ENCODE results near the gene IL12RB2. TPM values are rescaled to one million over a fixed set of nuclear protein-coding genes. Genes with fewer than 3 reads are reported as not detected.
"Not testable (repeated sequence)": the region's sequence is repeated elsewhere in the genome, so short reads cannot be mapped to it uniquely, and the experiment has no call there.

IL12RB2 gene
- total RNA-seq, 4 donors from 2014 or later: 0.64 to 1.1 TPM; not detected in 2

GRCh38 chr1:67393240-67393639, 85.6 kb downstream of the IL12RB2 start:
- TF ChIP-seq POLR2A (IDR thresholded peaks at IDR 0.05) (no peak), CTCF (IDR thresholded peaks at IDR 0.05) (no peak)
- H3K4me3 ChIP-seq: no peak overlapping the region
- no peaks in the 10 kb centered on the region for H3K36me3 ChIP-seq
- H3K9me3 ChIP-seq: no peaks in the 10 kb centered on the region
- DNase-seq: no peak
- no peaks in the 10 kb centered on the region for H3K4me1 ChIP-seq
- intact Hi-C loops (cut with DNase I; ENCODE audit: low total_unique reads): no loop called here
- H3K27me3 ChIP-seq: no peaks in the 10 kb centered on the region
- no peak overlapping the region for H3K27ac ChIP-seq

- intact Hi-C loops (cut with DNase I; ENCODE audit: low total_unique reads): no loop called here
- no peaks in the 10 kb centered on the region for H3K4me1 ChIP-seq
- no peak for DNase-seq
- no peak overlapping the region for H3K4me3 ChIP-seq
- no peak overlapping the region for H3K27ac ChIP-seq
- TF ChIP-seq POLR2A (IDR thresholded peaks at IDR 0.05): no peak
- no peak for TF ChIP-seq CTCF (IDR thresholded peaks at IDR 0.05)
- H3K36me3 ChIP-seq: no peaks in the 10 kb centered on the region
- H3K27me3 ChIP-seq: no peaks in the 10 kb centered on the region
- H3K9me3 ChIP-seq: no peaks in the 10 kb centered on the region
These were observed 86.1 kb downstream of the IL12RB2 start for GRCh38 chr1:67393737-67394136.

- Histone ChIP-seq H3K4me3 (no peak overlapping the region), H3K27me3 (no peaks in the 10 kb centered on the region), H3K36me3 (no peaks in the 10 kb centered on the region), H3K4me1 (no peaks in the 10 kb centered on the region), H3K9me3 (no peaks in the 10 kb centered on the region), H3K27ac (no peak overlapping the region)
- no peak for TF ChIP-seq POLR2A (IDR thresholded peaks at IDR 0.05)
- intact Hi-C loops (cut with DNase I; ENCODE audit: low total_unique reads): no loop called here
- no peak for DNase-seq
These were observed 86.9 kb downstream of the IL12RB2 start for GRCh38 chr1:67394548-67394947.

- intact Hi-C loops (cut with DNase I; ENCODE audit: low total_unique reads): no loop called here
- Histone ChIP-seq H3K9me3 (no peaks in the 10 kb centered on the region), H3K27me3 (no peaks in the 10 kb centered on the region), H3K4me3 (no peak overlapping the region), H3K27ac (no peak overlapping the region), H3K4me1 (no peaks in the 10 kb centered on the region), H3K36me3 (no peaks in the 10 kb centered on the region)
- DNase-seq: no peak
- TF ChIP-seq POLR2A (IDR thresholded peaks at IDR 0.05): no peak
- no peak for TF ChIP-seq CTCF (IDR thresholded peaks at IDR 0.05)
These were observed 91.7 kb downstream of the IL12RB2 start for GRCh38 chr1:67399199-67399993.

GRCh38 chr1:67400029-67400786, 92.5 kb downstream of the IL12RB2 start:
- not testable (repeated sequence) for H3K9me3 ChIP-seq

GRCh38 chr1:67401443-67401842, 93.8 kb downstream of the IL12RB2 start:
- Histone ChIP-seq H3K4me3 (no peak overlapping the region), H3K27me3 (no peaks in the 10 kb centered on the region), H3K36me3 (no peaks in the 10 kb centered on the region), H3K27ac (no peak overlapping the region), H3K4me1 (no peaks in the 10 kb centered on the region), H3K9me3 (no peaks in the 10 kb centered on the region)
- DNase-seq: no peak
- TF ChIP-seq CTCF (IDR thresholded peaks at IDR 0.05) (no peak), POLR2A (IDR thresholded peaks at IDR 0.05) (no peak)
- intact Hi-C loops (cut with DNase I; ENCODE audit: low total_unique reads): no loop called here

More at GRCh38 chr1:67400029-67400786, 92.5 kb downstream of the IL12RB2 start:
- H3K36me3 ChIP-seq; DNase-seq; H3K4me3 ChIP-seq; intact Hi-C loops (cut with DNase I; ENCODE audit: low total_unique reads); H3K27me3 ChIP-seq; H3K4me1 ChIP-seq; H3K27ac ChIP-seq: not testable (repeated sequence)

Data from uterus (tissue), 4 donors.